PC-3 (cell line): ENCODE data around the gene AP3B1.

Source experiments
- EZH2 ChIP-seq: fragments of 300-600 bp; sonication (generic); IDR thresholded peaks from one replicate; pipeline ENCODE4 v1.6.1; 2017; ENCODE audit warnings: antibody characterized with exemption, mild to moderate bottlenecking, low read length; ENCODE audit not compliant: unreplicated experiment
- EZH2phosphoT487 ChIP-seq: fragments of 300-600 bp; sonication (generic); IDR thresholded peaks from 2 replicates; pipeline ENCODE4 v1.6.1; 2018; ENCODE audit warnings: mild to moderate bottlenecking, antibody characterized with exemption, low read length, borderline replicate concordance
- TF ChIP-seq, protein P1 (sequence below): fragments of 300-600 bp; sonication (generic); conservative IDR thresholded peaks from 2 replicates; pipeline ENCODE4 v1.5.1; 2017; ENCODE audit warnings: antibody characterized with exemption, low read depth, mild to moderate bottlenecking, low read length

DNA sequence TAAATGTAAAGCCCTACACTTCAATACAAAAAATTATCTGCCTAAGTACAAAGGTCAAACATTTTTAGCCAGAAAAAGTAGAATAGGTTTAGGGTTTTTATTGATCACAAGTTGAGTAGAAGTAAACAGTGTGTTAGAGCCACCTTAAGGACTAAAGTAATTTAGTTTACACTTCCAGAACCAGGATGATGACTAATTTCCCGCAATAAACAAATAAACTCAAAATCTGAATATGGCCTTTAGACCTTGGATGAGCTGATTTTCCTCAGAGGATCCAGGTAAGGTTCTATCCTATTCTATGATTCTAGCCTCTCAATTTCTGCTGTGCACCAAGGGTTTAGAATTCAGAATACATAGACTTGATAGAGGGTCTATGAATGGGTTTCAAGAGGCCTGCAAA lies 338.9 kb downstream of the AP3B1 start:
- TF ChIP-seq, protein P1, sequence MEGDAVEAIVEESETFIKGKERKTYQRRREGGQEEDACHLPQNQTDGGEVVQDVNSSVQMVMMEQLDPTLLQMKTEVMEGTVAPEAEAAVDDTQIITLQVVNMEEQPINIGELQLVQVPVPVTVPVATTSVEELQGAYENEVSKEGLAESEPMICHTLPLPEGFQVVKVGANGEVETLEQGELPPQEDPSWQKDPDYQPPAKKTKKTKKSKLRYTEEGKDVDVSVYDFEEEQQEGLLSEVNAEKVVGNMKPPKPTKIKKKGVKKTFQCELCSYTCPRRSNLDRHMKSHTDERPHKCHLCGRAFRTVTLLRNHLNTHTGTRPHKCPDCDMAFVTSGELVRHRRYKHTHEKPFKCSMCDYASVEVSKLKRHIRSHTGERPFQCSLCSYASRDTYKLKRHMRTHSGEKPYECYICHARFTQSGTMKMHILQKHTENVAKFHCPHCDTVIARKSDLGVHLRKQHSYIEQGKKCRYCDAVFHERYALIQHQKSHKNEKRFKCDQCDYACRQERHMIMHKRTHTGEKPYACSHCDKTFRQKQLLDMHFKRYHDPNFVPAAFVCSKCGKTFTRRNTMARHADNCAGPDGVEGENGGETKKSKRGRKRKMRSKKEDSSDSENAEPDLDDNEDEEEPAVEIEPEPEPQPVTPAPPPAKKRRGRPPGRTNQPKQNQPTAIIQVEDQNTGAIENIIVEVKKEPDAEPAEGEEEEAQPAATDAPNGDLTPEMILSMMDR: no peak
- TF ChIP-seq EZH2phosphoT487 (no peak), EZH2 (no peak)
